ENCODE data around the gene THRB.

- TF ChIP-seq POLR2AphosphoS5 (IDR thresholded peaks at IDR 0.05; ENCODE audit: insufficient read depth in 1 of 2, low read depth in 1 of 2) (no peak), CTCF (IDR thresholded peaks at IDR 0.05) (no peak), POLR2A (IDR thresholded peaks at IDR 0.05) (no peak)
These were observed 422.5 kb downstream of the THRB start for GRCh38 chr3:24072193-24072592.

Data from vagina (tissue), 2 donors.